Measurements from ENCODE around the gene TBCK.

The TBCK gene

GRCh38 chr4:106316773-106317409 lies 882 bp upstream of the TBCK start:
- H3K36me3 ChIP-seq, result peaks cover 8% of the 10 kb centered on the region
- peak overlapping the region; percentile 89 for H3K27ac ChIP-seq
- H3K4me1 ChIP-seq (ENCODE audit: control insufficient read depth in 1 of 2, insufficient read depth in 1 of 2, low read depth in 1 of 2, low read length in 1 of 2), result peaks cover 19% of the 10 kb centered on the region in 2 experiments
- no peaks in the 10 kb centered on the region for H3K27me3 ChIP-seq
- peak overlapping the region; percentile 73 to 84 for H3K4me3 ChIP-seq (ENCODE audit: low read depth in 1 of 2, low read length in 1 of 2)
- no peaks in the 10 kb centered on the region for H3K9me3 ChIP-seq
- TF ChIP-seq CTCF (IDR thresholded peaks at IDR 0.05), result no peak

- H3K27me3 ChIP-seq, result no peaks in the 10 kb centered on the region
- H3K4me3 ChIP-seq (ENCODE audit: low read depth in 1 of 2, low read length in 1 of 2), result peak overlapping the region; percentile 73 to 84
- peaks cover 19% of the 10 kb centered on the region in 2 experiments for H3K4me1 ChIP-seq (ENCODE audit: control insufficient read depth in 1 of 2, insufficient read depth in 1 of 2, low read depth in 1 of 2, low read length in 1 of 2)
- no peaks in the 10 kb centered on the region for H3K9me3 ChIP-seq
- H3K27ac ChIP-seq, result peak overlapping the region; percentile 89
- no peaks in the 10 kb centered on the region for H3K36me3 ChIP-seq
- TF ChIP-seq CTCF (IDR thresholded peaks at IDR 0.05), result no peak
These were observed 487 bp downstream of the TBCK start for GRCh38 chr4:106315476-106315967.

GRCh38 chr4:106314960-106315359 lies 1.0 kb downstream of the TBCK start:
- Histone ChIP-seq H3K27me3 (no peaks in the 10 kb centered on the region), H3K4me1 (ENCODE audit: control insufficient read depth in 1 of 2, insufficient read depth in 1 of 2, low read depth in 1 of 2, low read length in 1 of 2) (peaks cover 19% of the 10 kb centered on the region in 2 experiments), H3K4me3 (ENCODE audit: low read depth in 1 of 2, low read length in 1 of 2) (peak overlapping the region; percentile 73 to 84), H3K27ac (peak overlapping the region; percentile 89), H3K9me3 (no peaks in the 10 kb centered on the region), H3K36me3 (no peaks in the 10 kb centered on the region)
- no peak for TF ChIP-seq CTCF (IDR thresholded peaks at IDR 0.05)

- peaks cover 19% of the 10 kb centered on the region in 2 experiments for H3K4me1 ChIP-seq (ENCODE audit: control insufficient read depth in 1 of 2, insufficient read depth in 1 of 2, low read depth in 1 of 2, low read length in 1 of 2)
- no peak for TF ChIP-seq CTCF (IDR thresholded peaks at IDR 0.05)
- no peak overlapping the region for H3K4me3 ChIP-seq (ENCODE audit: low read depth in 1 of 2, low read length in 1 of 2)
- H3K27me3 ChIP-seq, result no peaks in the 10 kb centered on the region
- no peak overlapping the region for H3K27ac ChIP-seq
- no peaks in the 10 kb centered on the region for H3K9me3 ChIP-seq
- no peaks in the 10 kb centered on the region for H3K36me3 ChIP-seq
These were observed 2.9 kb downstream of the TBCK start for GRCh38 chr4:106312997-106313522.

GRCh38 chr4:106312377-106312776 lies 3.6 kb downstream of the TBCK start:
- Histone ChIP-seq H3K4me1 (ENCODE audit: control insufficient read depth in 1 of 2, insufficient read depth in 1 of 2, low read depth in 1 of 2, low read length in 1 of 2) (peaks cover 19% of the 10 kb centered on the region in 2 experiments), H3K27me3 (no peaks in the 10 kb centered on the region), H3K36me3 (no peaks in the 10 kb centered on the region), H3K9me3 (no peaks in the 10 kb centered on the region), H3K27ac (no peak overlapping the region), H3K4me3 (ENCODE audit: low read depth in 1 of 2, low read length in 1 of 2) (no peak overlapping the region)
- no peak for TF ChIP-seq CTCF (IDR thresholded peaks at IDR 0.05)
